Measurements from ENCODE around the gene GRAMD2B. TPM values are rescaled to one million over a fixed set of nuclear protein-coding genes. Genes with fewer than 3 reads are reported as not detected.

GRAMD2B gene
- total RNA-seq, 1 experiment from 2014 or later = 6.7 TPM

GRCh38 chr5:126390051-126390450 is 33.2 kb upstream of the GRAMD2B start:
- Histone ChIP-seq H2BK20ac (ENCODE audit: low read depth, low read length, poor library complexity, severe bottlenecking) (no peak overlapping the region), H3K23me2 (ENCODE audit: insufficient read length, low read depth, low read length, poor library complexity, severe bottlenecking) (no peaks in the 10 kb centered on the region), H3K4ac (ENCODE audit: low read depth, low read length) (no peak overlapping the region), H2BK15ac (ENCODE audit: low read depth, low read length) (no peak overlapping the region), H3K18ac (ENCODE audit: insufficient read length, low read depth, low read length) (no peak overlapping the region), H3K27ac (ENCODE audit: insufficient read length, low read depth, low read length) (no peak overlapping the region), H2BK5ac (ENCODE audit: insufficient read length, low read length) (no peak overlapping the region), H3K14ac (ENCODE audit: insufficient read depth, low read length) (no peak overlapping the region), H3K9me3 (ENCODE audit: control insufficient read depth, low read depth, low read length) (no peaks in the 10 kb centered on the region), H4K91ac (ENCODE audit: insufficient read length, low read depth, low read length) (no peak overlapping the region), H2AK5ac (ENCODE audit: insufficient read length, low read length) (no peak overlapping the region), H2BK120ac (ENCODE audit: low read depth, low read length, poor library complexity, severe bottlenecking) (no peak overlapping the region), H3K27me3 (ENCODE audit: insufficient read depth, low read length) (no peaks in the 10 kb centered on the region), H3K23ac (ENCODE audit: insufficient read length, low read depth, low read length) (no peak overlapping the region), H3T11ph (ENCODE audit: low read length) (no peak overlapping the region), H3K9ac (ENCODE audit: extremely low read depth, insufficient read length, low read length) (no peak overlapping the region), H4K5ac (ENCODE audit: insufficient read length, low read depth, low read length) (no peak overlapping the region), H2AFZ (ENCODE audit: low read length) (no peak overlapping the region), H3K4me1 (ENCODE audit: insufficient read depth, low read length) (no peaks in the 10 kb centered on the region), H2BK12ac (ENCODE audit: insufficient read length, low read depth, low read length) (no peak overlapping the region), H3K56ac (ENCODE audit: insufficient read length, low read depth, low read length) (no peak overlapping the region), H4K8ac (replicated peaks; ENCODE audit: insufficient read length, low read depth, low read length) (no peak overlapping the region), H3K4me2 (ENCODE audit: insufficient read depth, insufficient read length, low read length) (no peak overlapping the region), H4K20me1 (ENCODE audit: control insufficient read depth, insufficient read depth, insufficient read length) (no peaks in the 10 kb centered on the region), H3K79me2 (ENCODE audit: insufficient read depth, low read length) (no peaks in the 10 kb centered on the region), H3K79me1 (ENCODE audit: insufficient read depth, low read depth, low read length, poor library complexity, severe bottlenecking) (no peaks in the 10 kb centered on the region)
- no peak for DNase-seq
- Mint-ChIP-seq H3K36me3 (ENCODE audit: insufficient read depth in 1 of 3, low read depth in 3 of 3) (peaks cover 2 to 3% (median 2%) of the 10 kb centered on the region in 3 experiments; a peak in 2 of 7 replicates), H3K27ac (no peak overlapping the region), H3K27me3 (ENCODE audit: low read depth) (no peaks in the 10 kb centered on the region), H3K9me3 (peaks cover 5 to 6% of the 10 kb centered on the region in 2 experiments; a peak in 3 of 5 replicates), H3K4me1 (peaks cover 3 to 5% of the 10 kb centered on the region in 2 experiments; a peak in 3 of 4 replicates), H3K4me3 (no peak overlapping the region)
- no peak for TF ChIP-seq CTCF (conservative IDR thresholded peaks at IDR 0.05)
